ENCODE data around the gene RO60.

Gene RO60

GRCh38 chr1:193062698-193063463, 3.5 kb downstream of the RO60 start:
- DNase-seq = no peak

GRCh38 chr1:193065954-193066353, 6.5 kb downstream of the RO60 start:
- DNase-seq = no peak

DNA sequence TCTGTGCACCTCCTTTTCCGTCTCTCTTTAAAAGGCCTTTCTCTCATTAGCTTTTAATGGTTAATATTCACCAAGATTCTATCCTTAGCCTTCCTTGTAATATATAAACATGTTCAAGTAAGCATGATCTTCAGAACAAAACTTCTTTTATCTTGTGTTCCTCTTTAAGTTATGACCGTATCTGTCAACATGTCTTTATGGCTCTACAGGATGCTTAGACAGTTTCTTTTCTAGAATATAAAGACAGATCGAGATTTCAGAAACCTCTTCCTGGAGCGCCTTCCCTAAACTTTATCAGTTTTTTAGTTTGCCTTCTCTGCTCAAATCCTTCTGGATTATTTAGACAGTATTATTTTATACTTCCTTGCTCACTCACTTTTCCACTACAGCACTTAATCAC, 7.2 kb downstream of the RO60 start:
- DNase-seq = no peak

GRCh38 chr1:193068013-193068412, 8.6 kb downstream of the RO60 start:
- DNase-seq = no peak

DNA sequence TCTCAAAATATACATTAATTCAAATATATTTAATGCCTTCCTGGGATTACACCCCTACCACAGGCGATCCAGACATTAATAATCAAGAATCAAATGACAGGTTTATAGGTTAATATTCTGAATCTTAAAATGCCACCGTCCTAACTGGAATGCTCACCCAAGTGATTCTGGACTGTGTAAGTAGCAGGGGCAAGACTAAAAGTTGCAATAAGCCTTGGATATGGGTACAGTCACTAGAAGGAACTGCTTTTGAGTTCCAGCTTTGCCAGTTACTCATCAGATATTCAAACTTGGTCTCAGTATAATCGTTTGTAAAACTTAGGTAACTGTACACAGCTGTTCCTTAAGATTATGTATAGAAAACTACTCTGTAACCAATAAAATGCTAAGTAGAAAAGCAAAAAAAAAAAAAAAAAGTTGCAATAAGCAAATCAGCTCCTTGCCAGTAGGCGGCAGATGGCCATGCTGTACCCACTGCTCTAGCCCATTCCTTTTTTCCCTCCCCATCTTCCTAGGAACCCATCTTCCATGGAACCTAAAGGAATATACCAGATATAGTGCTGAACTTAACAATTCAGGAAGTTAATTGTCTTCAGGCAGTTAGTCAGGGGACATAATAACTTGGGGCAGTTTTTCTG, 10.5 kb downstream of the RO60 start:
- DNase-seq = peak in 1 of 2 experiments; percentile 34

GRCh38 chr1:193070386-193070753, 11.0 kb downstream of the RO60 start:
- DNase-seq = no peak

DNA sequence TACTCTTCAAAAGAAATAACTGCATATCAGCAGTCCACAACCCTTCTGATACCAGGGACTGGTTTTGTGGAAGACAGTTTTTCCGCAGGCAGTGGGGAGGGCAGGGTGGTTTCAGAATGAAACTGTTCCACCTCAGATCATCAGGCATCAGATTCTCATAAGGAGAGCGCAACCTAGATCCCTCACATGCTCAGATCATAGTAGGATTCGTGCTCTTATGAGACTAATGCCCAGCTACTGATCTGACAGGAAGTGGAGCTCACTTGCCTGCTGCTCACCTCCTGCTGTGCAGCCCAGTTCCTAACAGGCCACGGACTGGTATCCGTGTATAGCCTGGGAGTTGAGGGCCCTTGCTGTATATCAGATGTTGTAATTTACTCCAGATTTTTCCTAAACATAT, 11.5 kb downstream of the RO60 start:
- DNase-seq = no peak

GRCh38 chr1:193077991-193078390, 18.6 kb downstream of the RO60 start:
- no peak for DNase-seq

- DNase-seq = no peak
Observed at GRCh38 chr1:193079187-193079586, 19.8 kb downstream of the RO60 start.

- DNase-seq = no peak
Observed at GRCh38 chr1:193083365-193084088, 24.1 kb downstream of the RO60 start.

DNA sequence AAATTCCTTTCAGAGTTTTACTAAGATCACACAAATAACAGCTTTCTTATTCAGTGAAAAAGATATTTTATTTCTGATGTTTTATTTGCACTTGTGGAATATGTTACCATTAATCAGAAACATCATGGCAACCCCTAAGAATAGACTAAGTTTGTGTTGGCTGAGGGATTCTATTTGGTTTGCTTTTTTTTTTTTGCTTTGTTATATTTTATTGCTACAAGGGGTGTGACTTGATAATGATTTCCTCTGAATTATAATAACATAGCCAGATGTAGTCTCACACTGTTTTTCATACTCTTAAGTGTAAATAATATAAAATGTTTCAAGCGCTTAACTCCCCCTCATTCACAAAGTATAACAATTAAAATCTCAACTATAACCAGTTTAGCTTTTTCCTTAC, 25.9 kb downstream of the RO60 start:
- no peak for DNase-seq

GRCh38 chr1:193086342-193086741, 26.9 kb downstream of the RO60 start:
- DNase-seq = no peak

GRCh38 chr1:193087893-193088292, 28.5 kb downstream of the RO60 start:
- DNase-seq = no peak

DNA sequence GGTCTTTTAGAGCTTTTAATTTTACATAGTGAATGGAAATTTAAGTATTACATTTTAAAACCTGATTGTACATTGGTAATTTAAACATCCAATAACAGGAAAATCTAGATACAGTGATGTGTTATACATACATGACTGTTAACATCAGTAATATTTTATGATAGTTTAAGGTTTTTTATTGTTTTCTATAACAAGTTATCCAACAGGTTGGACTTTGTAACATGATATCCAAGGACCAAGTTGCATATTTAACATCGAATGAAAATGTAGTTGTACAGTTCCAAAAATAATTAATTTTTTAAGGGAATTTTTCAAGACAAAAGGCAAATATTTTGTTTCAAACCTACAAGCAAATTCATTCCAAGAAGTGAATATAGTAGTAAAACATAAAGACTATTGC, 31.5 kb downstream of the RO60 start:
- no peak for DNase-seq

- no peak for DNase-seq
Observed at GRCh38 chr1:193094112-193094511, 34.7 kb downstream of the RO60 start.

GRCh38 chr1:193102662-193103061, 43.2 kb downstream of the RO60 start:
- DNase-seq = no peak

GRCh38 chr1:193103759-193104501, 44.5 kb downstream of the RO60 start:
- no peak for DNase-seq

GRCh38 chr1:193104502-193104906, 45.1 kb downstream of the RO60 start:
- DNase-seq = peak in 1 of 2 experiments; percentile 58

DNA sequence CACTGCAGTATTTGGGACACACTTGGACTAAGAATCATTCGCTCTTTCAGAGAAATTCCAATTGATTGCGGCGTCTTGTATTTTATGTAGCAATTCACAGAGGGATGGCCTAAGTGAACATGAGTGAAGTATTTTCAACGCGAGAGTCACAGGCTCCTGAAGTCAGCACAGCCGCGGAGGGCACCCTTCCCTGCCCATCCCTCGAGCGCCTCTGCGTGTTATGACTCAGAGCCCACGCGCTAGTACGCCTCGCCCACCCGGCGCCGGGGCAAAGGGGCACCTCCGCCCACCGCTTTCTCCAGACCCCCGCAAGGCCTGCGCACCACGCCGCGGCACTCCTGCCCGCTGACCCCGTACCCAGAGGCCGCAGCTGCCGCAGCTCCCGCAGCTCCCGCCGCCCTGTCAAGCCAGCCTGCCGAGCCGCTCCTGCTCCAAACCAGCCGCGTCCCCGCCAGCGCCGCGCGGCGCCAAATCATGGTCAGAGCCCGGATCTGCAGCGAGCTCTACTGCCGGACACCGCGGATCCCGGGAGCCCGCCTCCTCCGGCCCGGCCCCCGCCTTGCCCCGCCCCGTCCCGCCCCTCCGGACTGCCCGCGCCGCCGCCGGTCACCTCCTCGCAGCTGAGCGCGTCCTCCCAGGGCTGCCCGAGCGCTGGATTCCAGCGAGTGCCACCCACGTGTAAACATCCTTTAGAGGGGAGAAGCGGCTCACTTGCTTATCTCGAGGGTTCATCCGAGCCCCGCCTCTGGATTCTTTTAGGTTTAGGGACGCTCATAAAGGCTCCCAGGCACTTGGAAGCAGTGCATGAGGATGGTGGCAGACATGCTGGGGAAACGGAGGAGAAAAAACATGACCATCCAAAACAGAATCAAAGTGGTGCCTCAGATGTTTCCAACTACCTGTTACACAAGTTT, 45.8 kb downstream of the RO60 start, which contains the start of gene GLRX2:
GLRX2 (minus strand) TSS at position 508 of the 914 bp plus-strand sequence; CDS start at position 476, 32 bp downstream.
- peak; percentile 65 to 79 for DNase-seq

DNA sequence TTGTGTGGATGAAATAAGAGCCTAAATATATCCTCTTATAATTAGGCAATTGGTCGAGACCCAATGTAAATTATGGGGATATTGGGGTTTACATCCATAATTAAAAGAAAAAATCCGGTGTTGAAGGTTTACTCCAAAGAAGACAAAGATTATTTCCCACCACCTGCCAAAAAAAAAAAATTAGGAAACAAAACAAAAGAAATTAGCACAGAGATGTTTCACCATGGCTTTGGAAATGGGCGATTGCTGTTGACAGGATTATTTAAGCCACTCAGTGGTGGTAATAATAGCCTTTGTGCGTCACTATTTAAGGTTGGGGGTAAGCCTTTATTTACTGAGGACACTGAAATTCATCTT, 46.4 kb downstream of the RO60 start:
- peak in 1 of 2 experiments; percentile 4 for DNase-seq

DNA sequence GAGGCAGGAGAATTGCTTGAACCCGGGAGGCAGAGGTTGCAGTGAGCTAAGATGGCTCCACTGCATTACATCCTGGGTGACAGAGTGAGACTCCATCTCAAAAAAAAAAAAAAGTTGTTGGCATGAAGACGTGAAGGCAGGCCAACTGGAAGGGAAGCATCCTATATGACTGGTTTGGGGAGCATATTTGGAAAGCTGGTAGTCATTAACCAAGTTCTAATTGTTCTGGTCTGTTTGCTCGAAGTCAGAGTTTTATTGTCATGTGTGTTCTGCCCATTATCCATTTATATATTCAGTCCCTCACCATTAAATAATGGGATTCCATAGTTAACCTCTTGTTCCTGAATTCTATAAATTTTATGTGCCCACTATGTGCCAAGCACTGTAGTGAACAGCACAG, 49.1 kb downstream of the RO60 start:
- DNase-seq = no peak

Measured in NCI-H524 (cell line).